Keratinocyte (primary cell): ENCODE measurements around the gene MYO16. TPM values are rescaled to one million over a fixed set of nuclear protein-coding genes. Genes with fewer than 3 reads are reported as not detected.

ENCODE experiments used
- DNase-seq: peaks from one replicate; pipeline ENCODE4 v3.0.0-alpha.2; 2011; ENCODE audit warnings: low read depth, missing footprints, low spot score
- FAIRE-seq: peaks from 2 replicates; lab custom pipeline; 2011; peaks lifted over from hg19 to GRCh38; lab: Jason Lieb, UNC
- H2AFZ ChIP-seq: 2 replicates; pipeline ENCODE4 v1.6.0; 2012; ENCODE audit warnings: low read length, control low read depth, inconsistent platforms; ENCODE audit not compliant: control insufficient read depth
- H3K27ac ChIP-seq: 2 replicates; pipeline ENCODE4 v1.5.1; 2011; ENCODE audit warnings: low read length; ENCODE audit not compliant: control insufficient read depth, insufficient read depth
- H3K27me3 ChIP-seq: 3 replicates; pipeline ENCODE4 v1.6.0; 2011; ENCODE audit warnings: low read length; ENCODE audit not compliant: control insufficient read depth, insufficient read depth; ENCODE audit errors: extremely low read depth
- H3K36me3 ChIP-seq, 2 experiments: 2 replicates in 1 of 2; 3 replicates in 1 of 2; pipeline ENCODE4 v1.5.1; 2011; ENCODE audit warnings: low read length in 2 of 2, mild to moderate bottlenecking in 1 of 2; ENCODE audit not compliant: control insufficient read depth in 2 of 2, insufficient read depth in 2 of 2; ENCODE audit errors: extremely low read depth in 1 of 2
- H3K4me1 ChIP-seq: 3 replicates; pipeline ENCODE4 v1.5.1; 2011; ENCODE audit warnings: low read length; ENCODE audit not compliant: control insufficient read depth, insufficient read depth; ENCODE audit errors: extremely low read depth
- H3K4me2 ChIP-seq: 3 replicates; pipeline ENCODE4 v1.6.0; 2011; ENCODE audit warnings: low read depth, low read length; ENCODE audit not compliant: control insufficient read depth, insufficient read depth; ENCODE audit errors: extremely low read depth
- H3K4me3 ChIP-seq, 3 experiments: fragments of 200-600 bp in 1 of 3; sonication (generic) in 1 of 3; 2 replicates in 2 of 3; 3 replicates in 1 of 3; pipeline ENCODE4 v1.5.1; 2011 to 2016; ENCODE audit warnings: low read length in 3 of 3, mild to moderate bottlenecking in 3 of 3, control low read depth in 2 of 3, inconsistent platforms in 1 of 3, low read depth in 1 of 3, mixed read lengths in 1 of 3, mixed run types in 1 of 3, moderate library complexity in 1 of 3; ENCODE audit not compliant: control insufficient read depth in 2 of 3, insufficient read depth in 2 of 3; ENCODE audit errors: extremely low read depth in 1 of 3
- H3K79me2 ChIP-seq: 2 replicates; pipeline ENCODE4 v1.6.0; 2012; ENCODE audit warnings: low read length; ENCODE audit not compliant: control insufficient read depth, insufficient read depth
- H3K9ac ChIP-seq: 3 replicates; pipeline ENCODE4 v1.6.0; 2011; ENCODE audit warnings: low read length; ENCODE audit not compliant: control insufficient read depth, insufficient read depth; ENCODE audit errors: extremely low read depth
- H3K9me1 ChIP-seq: 3 replicates; pipeline ENCODE4 v1.6.0; 2011; ENCODE audit warnings: low read length; ENCODE audit not compliant: control insufficient read depth, insufficient read depth; ENCODE audit errors: extremely low read depth
- H3K9me3 ChIP-seq: 2 replicates; pipeline ENCODE4 v1.5.1; 2012; ENCODE audit warnings: low read depth, low read length; ENCODE audit not compliant: control insufficient read depth
- H4K20me1 ChIP-seq: 3 replicates; pipeline ENCODE4 v1.6.0; 2011; ENCODE audit warnings: low read length; ENCODE audit not compliant: control insufficient read depth, insufficient read depth; ENCODE audit errors: extremely low read depth
- EZH2 ChIP-seq: IDR thresholded peaks from one replicate; pipeline ENCODE4 v1.6.1; 2012; ENCODE audit warnings: inconsistent platforms, mild to moderate bottlenecking, low read length, moderate library complexity
- dilution Hi-C: fragments of 300-500 bp; cut with MboI; formaldehyde crosslinking; loops from one replicate; pipeline ENCODE4 v1.7.0; 2020; ENCODE audit warnings: low sequenced_read_pairs; ENCODE audit not compliant: extremely low pct_ligation_motif_present
- polyA plus RNA-seq, 5 experiments: library from polyadenylated mRNA; depleted of rRNA in 3 of 5; stranded (reverse) in 3 of 5; stranded (forward) in 1 of 5; unstranded in 1 of 5; fragments of >200 nt; gene quantifications; 1 replicate in 1 of 5; 2 replicates in 3 of 5; 3 replicates in 1 of 5; pipeline versions ENCODE4 v1.2.1 to v1.2.3, GENCODE V29; 2011 to 2012; ENCODE audit warnings: missing spikeins in 2 of 5, low read depth in 1 of 5, low replicate concordance in 1 of 5
- TF ChIP-seq, protein P1 (sequence below), 3 experiments: IDR thresholded peaks in 1 of 3; conservative IDR thresholded peaks in 1 of 3; optimal IDR thresholded peaks in 1 of 3; 2 replicates in 2 of 3; 3 replicates in 1 of 3; pipeline versions ENCODE3 to v1.5.1; 2011; ENCODE audit warnings: low read length in 3 of 3, mild to moderate bottlenecking in 3 of 3, moderate library complexity in 2 of 3, control low read depth in 1 of 3, inconsistent platforms in 1 of 3; ENCODE audit not compliant: insufficient read depth in 2 of 3; ENCODE audit errors: extremely low read depth in 1 of 3

MYO16 gene
- polyA plus RNA-seq, 1 donor (not counting 4 experiments of a cell fraction or from before 2014, with no cell fraction given): 0.08 TPM

DNA sequence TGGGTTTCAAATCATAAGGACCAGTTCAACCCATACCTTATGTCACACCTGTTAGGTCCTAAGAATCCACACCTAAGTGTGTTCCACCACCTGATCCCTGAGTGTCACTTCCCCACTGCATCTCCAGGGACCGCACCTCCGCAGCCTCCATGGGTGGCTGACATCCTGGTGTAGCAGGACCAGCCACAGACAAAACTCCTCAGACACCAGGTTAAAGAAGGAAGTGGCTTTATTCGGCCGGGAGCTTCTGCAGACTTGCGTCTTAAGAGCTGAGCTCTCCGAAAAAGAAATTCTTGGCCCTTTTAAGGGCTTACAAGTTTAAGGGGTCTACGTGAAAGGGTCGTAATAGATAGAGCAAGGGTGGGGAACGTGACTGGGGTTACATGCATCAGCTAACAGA lies 509.9 kb downstream of the MYO16 start:
- Histone ChIP-seq H3K36me3 (no peaks in the 10 kb centered on the region), H2AFZ (no peak overlapping the region), H3K4me2 (no peak overlapping the region), H3K9me3 (no peaks in the 10 kb centered on the region), H3K27me3 (no peaks in the 10 kb centered on the region), H3K9ac (no peak overlapping the region), H3K9me1 (no peaks in the 10 kb centered on the region), H3K4me3 (no peak overlapping the region), H3K4me1 (no peaks in the 10 kb centered on the region), H4K20me1 (no peaks in the 10 kb centered on the region), H3K27ac (no peak overlapping the region), H3K79me2 (no peaks in the 10 kb centered on the region)
- DNase-seq (no peak), FAIRE-seq (no peak)
- no peak for TF ChIP-seq EZH2
- TF ChIP-seq, protein P1, sequence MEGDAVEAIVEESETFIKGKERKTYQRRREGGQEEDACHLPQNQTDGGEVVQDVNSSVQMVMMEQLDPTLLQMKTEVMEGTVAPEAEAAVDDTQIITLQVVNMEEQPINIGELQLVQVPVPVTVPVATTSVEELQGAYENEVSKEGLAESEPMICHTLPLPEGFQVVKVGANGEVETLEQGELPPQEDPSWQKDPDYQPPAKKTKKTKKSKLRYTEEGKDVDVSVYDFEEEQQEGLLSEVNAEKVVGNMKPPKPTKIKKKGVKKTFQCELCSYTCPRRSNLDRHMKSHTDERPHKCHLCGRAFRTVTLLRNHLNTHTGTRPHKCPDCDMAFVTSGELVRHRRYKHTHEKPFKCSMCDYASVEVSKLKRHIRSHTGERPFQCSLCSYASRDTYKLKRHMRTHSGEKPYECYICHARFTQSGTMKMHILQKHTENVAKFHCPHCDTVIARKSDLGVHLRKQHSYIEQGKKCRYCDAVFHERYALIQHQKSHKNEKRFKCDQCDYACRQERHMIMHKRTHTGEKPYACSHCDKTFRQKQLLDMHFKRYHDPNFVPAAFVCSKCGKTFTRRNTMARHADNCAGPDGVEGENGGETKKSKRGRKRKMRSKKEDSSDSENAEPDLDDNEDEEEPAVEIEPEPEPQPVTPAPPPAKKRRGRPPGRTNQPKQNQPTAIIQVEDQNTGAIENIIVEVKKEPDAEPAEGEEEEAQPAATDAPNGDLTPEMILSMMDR (optimal IDR thresholded peaks at IDR 0.05 in 1 of 3, IDR thresholded peaks at IDR 0.05 in 1 of 3, conservative IDR thresholded peaks at IDR 0.05 in 1 of 3; ENCODE audit: extremely low read depth in 1 of 3, insufficient read depth in 2 of 3, low read length in 3 of 3): no peak
- dilution Hi-C loops: no loop called here

DNA sequence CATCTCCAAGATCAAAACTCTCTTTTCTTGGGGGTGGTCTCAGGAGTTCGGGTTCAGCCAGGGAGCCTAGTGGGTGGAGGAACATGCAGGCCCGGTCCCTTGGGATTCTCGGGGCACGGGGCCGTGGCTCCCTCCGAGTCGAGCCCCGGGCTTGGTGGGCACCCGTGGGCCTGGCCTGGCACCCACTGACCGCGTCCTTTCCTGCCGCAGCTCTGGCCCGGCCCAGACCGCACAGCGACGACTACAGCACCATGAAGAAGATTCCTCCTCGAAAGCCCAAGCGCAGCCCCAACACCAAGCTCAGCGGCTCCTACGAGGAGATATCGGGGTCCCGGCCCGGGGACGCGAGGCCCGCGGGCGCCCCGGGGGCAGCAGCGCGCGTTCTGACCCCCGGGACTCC lies 510.6 kb downstream of the MYO16 start:
- no peak for FAIRE-seq
- TF ChIP-seq, protein P1 (optimal IDR thresholded peaks at IDR 0.05 in 1 of 3, IDR thresholded peaks at IDR 0.05 in 1 of 3, conservative IDR thresholded peaks at IDR 0.05 in 1 of 3; ENCODE audit: extremely low read depth in 1 of 3, insufficient read depth in 2 of 3, low read length in 3 of 3): no peak
- TF ChIP-seq EZH2: no peak

More for the DNA sequence above, 510.6 kb downstream of the MYO16 start:
- Histone ChIP-seq H3K9ac (no peak overlapping the region), H3K36me3 (no peaks in the 10 kb centered on the region), H3K9me3 (no peaks in the 10 kb centered on the region), H4K20me1 (no peaks in the 10 kb centered on the region), H3K4me1 (no peaks in the 10 kb centered on the region), H3K9me1 (no peaks in the 10 kb centered on the region), H3K4me2 (no peak overlapping the region), H3K27me3 (no peaks in the 10 kb centered on the region), H3K27ac (no peak overlapping the region), H3K79me2 (no peaks in the 10 kb centered on the region), H2AFZ (no peak overlapping the region), H3K4me3 (no peak overlapping the region)
- no peak for DNase-seq
- dilution Hi-C loops: no loop called here
